ENCODE measurements around the gene TGFBR3L. TPM values are rescaled to one million over a fixed set of nuclear protein-coding genes. Genes with fewer than 3 reads are reported as not detected.
A peak's percentile ranks its signal among the peaks of the same experiment; 100 is the strongest.

The TGFBR3L gene
- total and polyA plus RNA-seq, 2 of the 13 experiments (the other 11 are each of a cell fraction or from before 2014, with no cell fraction given): 0.20 to 1.0 TPM

DNA sequence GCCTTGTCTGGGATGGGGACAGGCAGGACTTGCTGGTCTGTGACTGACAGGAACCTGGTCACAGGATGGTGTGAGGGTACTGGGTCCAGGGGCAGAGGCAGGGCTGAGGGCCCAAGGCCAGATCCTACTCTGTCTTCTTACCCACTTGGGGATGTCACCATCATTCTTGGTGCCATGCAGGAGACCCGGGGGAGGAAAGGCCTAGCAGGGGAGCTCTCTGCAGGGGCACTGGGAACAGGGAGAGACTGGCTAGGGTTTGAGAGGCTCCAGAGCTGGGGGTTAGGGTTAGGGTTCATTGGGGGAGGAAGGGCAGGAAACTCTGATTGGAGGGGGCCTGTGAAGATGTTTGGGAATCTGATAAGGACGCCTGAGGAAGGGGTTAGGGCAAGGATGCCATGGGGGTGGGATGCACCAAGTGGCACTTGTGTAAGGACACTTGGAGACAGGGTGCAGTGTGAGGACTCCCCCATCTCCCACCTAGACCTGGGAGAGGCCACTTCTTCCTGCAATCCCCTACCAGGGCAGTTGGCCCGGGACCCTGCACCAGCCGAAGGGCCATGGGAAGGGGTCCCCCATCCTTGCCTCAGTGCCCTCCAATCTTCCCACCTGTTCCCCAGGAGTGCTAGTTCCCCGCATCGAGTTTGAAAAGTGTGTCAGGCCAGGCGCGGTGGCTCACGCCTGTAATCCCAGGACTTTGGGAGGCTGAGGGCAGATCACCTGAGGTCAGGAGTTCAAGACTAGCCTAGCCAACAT, 47.4 kb upstream of the TGFBR3L start:
- H3K4me2 ChIP-seq (ENCODE audit: low read depth, low read length): peak overlapping the region; percentile 68; the same call in 1 of the 2 replicates
- intact Hi-C loops (cut with micrococcal nuclease; ENCODE audit: unreplicated experiment) (no loop called here), in situ Hi-C loops (cut with HindIII; ENCODE audit: extremely low pct_ligation_motif_present, low pct_unique_long_range_greater_than_20kb) (no loop called here)
- no peaks in the 10 kb centered on the region for H3K9me3 ChIP-seq (ENCODE audit: low read length)
- H3K79me2 ChIP-seq (ENCODE audit: insufficient read depth, low read length): no peaks in the 10 kb centered on the region
- H4K20me1 ChIP-seq (ENCODE audit: insufficient read depth, low read length): no peaks in the 10 kb centered on the region; the same call in 1 of the 2 replicates
- BruUV-seq (replicated peaks): no TSS peak
- WGBS (ENCODE audit: low lambda C conversion rate): 71% methylated on average over 7 of the region's 9 CpGs
- ATAC-seq (no peak), DNase-seq (ENCODE audit: low spot score) (no peak), FAIRE-seq (no peak)
- H3K27me3 ChIP-seq (ENCODE audit: control insufficient read depth in 1 of 2, insufficient read depth in 2 of 2, low read length in 2 of 2): no peaks in the 10 kb centered on the region
- H2AFZ ChIP-seq (ENCODE audit: low read length): no peak overlapping the region
- H3K27ac ChIP-seq (ENCODE audit: extremely low read length, insufficient read depth, low read length): peak overlapping the region; percentile 46
- H3K36me3 ChIP-seq (replicated peaks in 1 of 2; ENCODE audit: control insufficient read depth in 1 of 2, insufficient read depth in 2 of 2, low read length in 2 of 2): no peaks in the 10 kb centered on the region
- no peak for TF ChIP-seq ZSCAN12 (CRISPR knock-in tag; IDR thresholded peaks at IDR 0.05)
- no peak for TF ChIP-seq ZKSCAN8 (CRISPR knock-in tag; IDR thresholded peaks at IDR 0.05; ENCODE audit: borderline replicate concordance)
- no peak for TF ChIP-seq ZSCAN21 (CRISPR knock-in tag; IDR thresholded peaks at IDR 0.05; ENCODE audit: borderline replicate concordance)
- TF ChIP-seq ZFP36L1 (CRISPR knock-in tag; IDR thresholded peaks at IDR 0.05): no peak
- no peak for TF ChIP-seq PAX8 (CRISPR knock-in tag; IDR thresholded peaks at IDR 0.05; ENCODE audit: borderline replicate concordance)
- 0 out of 2 replicates have a peak, but pooled peaks have one; percentile 40 for TF ChIP-seq DZIP1 (CRISPR knock-in tag; IDR thresholded peaks at IDR 0.05)
- ChIA-PET POLR2A (interaction anchor here (0.6 to 1.1 kb wide), 3 partner anchors 21 to 53 kb away, joined by 3 to 4 read pairs (median 3); partner anchors contain the start of genes LRRC8E, MAP2K7 and SNAPC2), CTCF (ENCODE audit: low intra/inter-chr PET ratio, low total read pairs) (no interaction called here)
- H3K4me3 ChIP-seq (replicated peaks in 1 of 3; ENCODE audit: insufficient read depth in 1 of 3, low read depth in 2 of 3, low read length in 3 of 3): 0 out of 6 replicates have a peak overlapping the region, but pooled peaks of 1 of the 3 experiments have one; percentile 31
- no peak overlapping the region for H3K9ac ChIP-seq (ENCODE audit: insufficient read depth, low read depth, low read length)
- H3K4me1 ChIP-seq (ENCODE audit: insufficient read depth, low read length): peaks cover 61% of the 10 kb centered on the region

All from HepG2 (cell line).